ENCODE data around the gene SDK1.
"Not testable (repeated sequence)": the region's sequence is repeated elsewhere in the genome, so short reads cannot be mapped to it uniquely, and the experiment has no call there.

Gene SDK1

DNA sequence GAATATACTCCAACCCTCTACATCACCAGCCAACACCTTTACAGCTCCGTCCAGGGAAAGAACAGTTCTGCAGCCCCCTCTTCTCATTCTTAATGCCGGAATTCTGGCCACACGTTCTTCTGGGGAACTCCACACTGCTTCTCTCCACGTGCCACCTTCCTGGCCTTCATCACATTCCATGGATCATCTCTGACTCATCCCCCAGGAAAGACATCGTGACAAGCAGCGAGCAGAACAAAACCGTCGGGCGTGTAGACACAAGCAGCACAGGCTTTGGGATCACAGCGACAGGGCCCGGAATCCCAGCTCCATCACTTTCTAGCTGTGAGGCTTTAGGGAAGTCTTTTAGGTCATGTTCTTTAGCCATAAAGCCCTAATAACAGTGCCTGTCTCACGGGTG is 790.7 kb downstream of the SDK1 start:
- no peak for DNase-seq

DNA sequence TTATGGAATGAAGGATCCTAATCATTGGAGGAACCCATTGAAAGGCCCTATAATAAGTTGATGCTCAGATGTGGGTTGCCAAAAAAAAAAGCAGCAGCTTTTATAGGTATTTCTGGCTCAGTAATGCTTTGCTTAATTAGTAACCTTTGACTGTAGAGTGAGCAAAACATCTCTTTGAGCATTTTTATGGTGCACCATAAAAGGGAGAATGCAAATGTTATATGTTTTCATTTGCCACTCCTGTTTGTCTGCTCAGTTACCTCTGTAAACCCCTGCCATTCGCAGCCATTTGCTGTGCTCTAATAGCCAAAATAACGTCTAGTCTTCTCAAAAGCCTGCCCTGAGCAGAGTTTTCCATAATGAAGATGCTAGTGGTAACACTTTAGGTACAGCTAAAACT is 792.0 kb downstream of the SDK1 start:
- DNase-seq: no peak

DNA sequence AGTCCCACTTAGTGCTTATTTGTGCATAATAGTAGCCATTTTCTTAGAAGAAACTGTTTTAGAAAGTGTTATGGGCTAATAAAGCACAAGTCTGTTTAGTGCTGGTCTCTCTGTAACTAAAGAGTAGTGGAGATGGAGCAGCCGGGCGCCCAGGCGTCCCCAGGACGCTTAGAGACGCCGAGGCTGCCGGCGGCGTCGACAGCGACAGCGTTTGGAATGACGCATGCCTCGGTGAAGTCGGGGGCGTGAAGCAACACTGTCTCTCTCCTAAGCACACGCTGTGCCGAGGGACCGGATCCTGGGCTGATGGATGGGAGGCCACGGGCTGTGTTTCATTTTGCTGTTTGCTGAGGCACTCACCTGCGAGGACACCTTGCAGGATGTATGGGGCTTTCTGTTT is 792.4 kb downstream of the SDK1 start:
- DNase-seq: no peak

DNA sequence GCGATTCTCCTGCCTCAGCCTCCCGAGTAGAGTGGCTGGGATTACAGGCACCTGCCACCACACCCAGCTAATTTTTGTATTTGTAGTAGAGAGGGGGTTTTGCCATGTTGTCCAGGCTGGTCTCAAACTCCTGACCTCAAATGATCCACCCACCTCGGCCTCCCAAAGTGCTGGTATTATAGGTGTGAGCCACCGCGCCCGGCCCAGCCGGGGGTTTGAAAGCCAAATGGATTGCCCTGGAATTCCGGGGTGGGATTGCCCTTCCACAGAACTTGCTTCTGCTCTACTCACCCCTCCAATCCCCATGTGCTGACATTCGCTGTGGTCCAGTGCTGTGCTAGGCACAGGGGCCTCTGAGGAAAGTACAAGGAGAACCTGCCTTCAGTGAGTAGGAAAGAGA is 793.1 kb downstream of the SDK1 start:
- DNase-seq: not testable (repeated sequence)

DNA sequence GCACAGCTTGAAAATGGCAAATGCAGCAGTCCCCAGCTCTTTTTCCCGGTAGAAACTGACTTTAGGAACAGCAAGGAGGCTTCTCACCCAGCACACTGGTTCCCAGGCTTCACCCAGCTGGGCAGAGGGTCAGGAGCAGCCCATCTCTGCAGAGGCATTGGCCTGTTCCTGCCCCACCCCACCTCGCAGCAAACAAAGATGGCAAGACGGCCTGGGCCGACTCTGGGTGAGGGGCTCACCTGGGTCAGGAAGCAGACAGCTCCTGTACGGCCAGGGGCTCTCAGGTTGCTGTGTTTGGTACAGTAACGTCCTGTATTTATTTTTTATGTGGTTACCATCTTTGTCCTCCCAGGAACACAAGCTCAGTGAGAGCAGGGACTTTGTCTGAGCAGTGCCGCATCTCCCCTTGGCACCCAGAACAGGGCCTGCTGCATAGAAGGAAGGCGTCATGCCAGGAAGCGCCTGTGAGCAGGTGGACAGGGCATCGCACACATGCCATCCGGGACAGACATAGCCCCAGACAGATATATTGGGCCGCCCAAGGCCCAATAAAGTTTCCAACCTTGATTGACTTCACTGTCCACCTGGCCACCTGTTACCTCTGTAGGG is 796.1 kb downstream of the SDK1 start:
- no peak for DNase-seq

DNA sequence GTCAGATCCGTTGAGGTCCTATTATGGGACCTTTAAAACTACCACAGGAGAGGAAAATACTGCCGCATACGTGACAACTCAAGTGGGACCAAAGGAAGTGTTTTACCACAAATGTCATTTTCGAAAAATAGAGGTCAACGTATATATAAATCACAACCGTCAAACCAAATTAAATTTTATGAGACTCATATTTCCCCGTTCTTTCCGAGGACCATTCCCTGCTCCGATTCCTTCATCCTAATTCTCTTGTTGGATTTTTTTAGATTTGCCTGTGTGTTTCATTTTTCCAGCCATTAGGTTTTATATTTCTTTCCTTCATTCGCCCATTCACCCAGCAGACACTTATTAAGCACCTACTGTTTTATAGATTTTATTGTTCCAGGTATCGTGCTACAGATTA is 797.1 kb downstream of the SDK1 start:
- no peak for DNase-seq

DNA sequence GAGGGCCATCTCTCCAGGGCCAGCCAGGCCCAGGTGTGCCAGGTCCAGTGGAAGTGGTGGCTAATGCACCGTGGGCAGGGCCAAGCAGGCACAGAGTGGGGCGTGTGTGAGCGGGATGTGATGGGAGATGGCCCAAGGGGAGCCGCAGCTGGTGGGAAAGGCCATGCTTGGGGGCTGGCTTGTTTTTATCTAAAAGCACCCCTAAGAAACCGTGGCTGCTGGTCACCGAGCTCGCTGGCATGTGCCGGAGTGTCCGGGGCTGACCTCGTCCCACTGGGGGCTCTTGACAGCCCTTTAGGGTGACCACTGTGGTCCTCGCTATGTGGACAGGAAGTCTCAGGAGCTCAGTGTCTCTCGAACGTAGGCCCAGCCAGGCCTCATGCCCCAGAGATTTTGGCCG is 798.6 kb downstream of the SDK1 start:
- DNase-seq: no peak

DNA sequence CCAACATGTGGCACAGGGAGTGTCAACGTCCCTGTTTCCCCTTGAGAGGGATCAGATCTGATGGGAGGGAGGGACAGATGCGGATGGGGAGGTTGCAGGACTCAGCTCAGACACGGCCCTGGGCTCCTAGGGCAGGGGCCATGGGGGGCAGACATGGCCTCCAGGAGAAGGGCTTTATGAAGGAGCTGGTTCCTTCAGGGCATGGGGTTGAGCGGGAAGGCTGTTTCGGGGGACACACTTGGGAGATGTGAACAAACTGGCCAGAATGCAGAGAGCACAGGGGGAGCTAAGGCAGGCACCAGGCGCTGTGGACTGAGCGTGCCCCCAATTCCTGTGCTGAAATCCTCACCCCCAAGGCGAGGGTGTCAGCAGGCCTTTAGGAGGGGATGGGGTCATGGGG is 799.1 kb downstream of the SDK1 start:
- DNase-seq: no peak

DNA sequence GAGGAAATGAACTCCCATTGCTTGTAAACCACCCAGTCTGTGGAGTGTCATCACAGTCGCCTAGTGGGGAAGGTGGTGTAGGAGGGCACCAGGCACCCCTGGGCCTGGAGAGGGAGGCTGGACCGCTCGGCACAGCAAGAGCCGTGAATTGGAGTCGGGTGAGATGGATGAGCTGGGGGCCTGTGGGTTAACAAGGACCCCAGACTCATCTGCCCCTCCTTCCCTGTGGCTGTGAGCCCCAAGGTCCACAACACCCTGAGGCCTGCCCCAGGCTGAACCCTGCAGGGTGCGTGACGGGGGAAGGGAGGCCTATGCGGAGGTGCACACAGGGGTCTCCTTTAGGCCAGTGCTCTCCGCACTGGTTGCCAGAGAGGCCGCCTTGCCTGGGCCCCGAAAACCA is 799.6 kb downstream of the SDK1 start:
- no peak for DNase-seq

DNA sequence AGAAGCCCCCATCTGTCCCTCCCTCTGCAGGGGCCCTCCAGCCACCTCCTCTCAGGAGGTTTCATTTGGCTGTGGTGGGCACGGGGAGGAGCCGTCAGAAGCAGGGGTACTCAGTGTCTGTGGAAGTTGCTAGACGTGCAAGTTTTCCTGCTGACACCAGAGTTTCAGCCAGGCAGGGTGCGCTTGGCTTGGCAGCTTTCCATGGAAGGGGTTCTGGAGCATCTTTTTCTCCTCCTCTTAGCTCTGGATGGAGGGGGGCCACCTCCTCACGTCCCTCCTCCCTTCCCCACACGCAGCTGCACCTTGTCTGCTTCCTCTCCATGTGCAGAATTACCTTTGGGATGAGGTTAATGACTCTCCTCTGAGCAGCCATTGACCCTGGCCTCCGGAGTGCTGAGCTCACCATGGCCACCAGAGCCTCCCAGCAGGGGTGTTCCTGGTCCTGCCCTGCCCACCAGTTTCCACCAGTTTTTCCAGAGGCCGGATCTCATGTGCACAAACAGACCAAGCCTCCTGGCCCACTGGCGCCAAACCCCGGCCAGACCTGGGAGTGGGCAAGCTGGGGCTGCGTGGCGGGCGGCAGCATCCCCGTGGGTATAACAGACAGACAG is 801.3 kb downstream of the SDK1 start:
- peak; percentile 37 for DNase-seq

DNA sequence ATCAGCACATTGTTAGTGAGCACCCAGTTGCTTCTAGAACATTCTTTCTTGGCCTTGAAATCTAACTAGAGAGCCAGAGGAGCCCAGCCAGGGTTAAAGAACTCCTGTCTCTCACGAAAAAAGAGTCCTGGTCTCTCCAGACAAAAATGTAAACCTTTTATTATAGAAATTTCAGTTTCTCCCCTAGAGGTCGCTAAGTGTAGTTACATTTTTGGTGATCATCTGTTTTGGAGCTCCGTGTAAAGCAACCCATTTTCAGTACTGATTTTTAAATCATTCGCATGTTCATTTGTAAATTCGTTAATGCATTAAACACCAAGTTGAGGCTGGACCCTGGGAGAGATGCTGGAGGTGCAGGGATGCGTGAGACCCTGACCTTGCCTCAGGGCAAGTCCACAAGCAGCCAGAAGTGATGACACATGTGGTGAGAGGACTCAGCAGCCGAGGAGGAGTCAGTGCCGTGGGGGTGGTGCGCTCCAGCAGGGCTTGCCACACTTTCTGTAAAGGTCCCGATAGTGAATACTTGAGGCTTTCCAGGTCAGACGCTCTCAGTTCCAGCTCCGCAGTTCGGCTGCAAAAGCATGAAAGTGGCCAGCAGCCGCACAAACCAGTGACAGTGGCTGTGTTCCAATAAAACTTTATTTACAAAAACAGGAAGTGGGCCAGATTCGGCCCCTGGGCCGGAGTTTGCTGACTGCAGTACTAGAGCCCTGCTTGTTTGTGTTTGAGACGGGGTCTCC is 802.5 kb downstream of the SDK1 start:
- no peak for DNase-seq

DNA sequence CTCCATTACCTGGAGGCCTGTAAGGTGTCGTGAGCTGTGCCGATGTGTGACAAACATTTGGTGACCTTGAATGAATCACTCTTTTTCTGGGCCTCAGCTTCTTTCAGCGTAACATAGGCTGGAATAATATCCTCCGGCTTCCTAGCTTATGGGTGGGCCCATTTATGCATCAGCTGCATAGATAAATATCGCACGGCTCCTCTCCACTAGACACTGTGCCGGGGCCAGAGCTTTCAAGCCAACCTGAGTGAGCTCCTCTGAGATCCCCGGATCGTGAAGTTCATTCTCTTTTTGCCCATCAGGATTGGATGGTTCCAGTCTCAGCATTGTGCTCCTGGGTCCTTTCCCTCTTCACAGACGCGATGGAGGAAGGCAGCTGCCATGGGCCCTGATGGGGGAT is 806.8 kb downstream of the SDK1 start:
- DNase-seq: no peak

DNA sequence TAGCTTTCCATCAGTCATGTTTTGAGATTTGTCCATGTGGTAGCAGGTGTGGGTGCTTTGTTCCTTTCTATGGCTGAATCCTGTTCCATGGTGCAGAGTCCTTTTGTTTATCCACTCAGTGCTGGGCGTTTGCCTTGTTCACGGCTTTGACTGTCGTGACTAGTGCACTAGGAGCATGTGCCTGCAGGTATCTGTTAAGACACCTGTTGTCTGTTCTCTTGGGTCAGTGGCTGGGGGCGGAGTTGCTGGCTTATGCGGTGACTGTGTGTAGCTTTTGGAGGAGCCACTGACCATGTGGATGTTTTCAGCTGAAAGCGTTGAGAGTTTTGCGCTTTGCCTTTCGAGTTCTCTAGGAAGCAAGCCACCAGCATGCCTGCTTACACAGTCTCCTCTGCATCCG is 807.9 kb downstream of the SDK1 start:
- peak; percentile 44 for DNase-seq

DNA sequence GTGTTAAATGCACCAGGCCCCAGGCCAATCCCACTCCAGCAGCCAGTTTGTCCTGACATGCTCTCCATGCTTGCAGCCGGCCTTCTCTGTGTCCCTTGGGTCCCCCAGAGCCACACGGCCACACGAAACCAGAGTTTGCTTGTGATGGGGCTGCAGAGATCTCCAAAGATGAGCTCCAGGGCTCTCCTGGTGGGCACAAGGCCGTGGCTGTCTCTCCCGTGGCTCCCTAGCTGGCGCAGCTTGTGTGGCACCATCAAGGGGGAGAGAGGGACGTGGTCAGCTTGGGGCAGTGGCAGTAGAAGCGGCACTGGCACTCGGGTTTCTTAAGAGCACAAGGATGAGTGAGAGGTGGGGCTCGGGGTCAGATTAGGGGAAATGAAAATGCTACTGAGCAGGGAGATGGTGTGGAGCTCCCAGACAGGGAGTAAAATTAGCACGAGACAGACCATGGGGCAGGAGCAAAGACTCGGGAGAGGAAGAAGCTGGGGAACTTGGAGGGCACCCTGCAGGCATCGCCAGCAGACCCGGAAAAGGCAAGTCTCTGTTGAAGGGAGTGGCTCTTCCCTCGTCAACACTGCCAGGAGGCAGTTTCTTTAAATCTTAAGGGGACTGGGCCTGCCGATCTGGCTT is 808.5 kb downstream of the SDK1 start:
- DNase-seq: no peak

DNA sequence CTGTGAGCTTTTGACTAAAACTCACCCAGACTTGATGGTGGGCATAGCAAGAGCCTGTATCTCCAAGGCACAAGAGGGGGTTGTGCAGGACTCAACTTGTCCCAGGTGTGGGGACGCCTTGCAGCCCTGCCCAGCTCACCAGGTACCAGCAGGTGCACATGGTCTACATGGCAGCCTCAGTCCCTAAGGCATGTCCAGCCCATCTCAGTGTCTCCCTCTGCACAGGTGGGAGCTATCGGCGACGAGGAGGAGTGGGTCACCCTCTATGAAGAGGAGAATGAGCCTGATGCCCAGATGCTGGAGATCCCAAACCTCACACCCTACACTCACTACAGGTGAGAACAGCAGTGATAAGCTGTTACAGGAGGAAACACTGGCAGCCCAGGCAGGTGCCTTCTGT is 809.4 kb downstream of the SDK1 start:
- DNase-seq: no peak

DNA sequence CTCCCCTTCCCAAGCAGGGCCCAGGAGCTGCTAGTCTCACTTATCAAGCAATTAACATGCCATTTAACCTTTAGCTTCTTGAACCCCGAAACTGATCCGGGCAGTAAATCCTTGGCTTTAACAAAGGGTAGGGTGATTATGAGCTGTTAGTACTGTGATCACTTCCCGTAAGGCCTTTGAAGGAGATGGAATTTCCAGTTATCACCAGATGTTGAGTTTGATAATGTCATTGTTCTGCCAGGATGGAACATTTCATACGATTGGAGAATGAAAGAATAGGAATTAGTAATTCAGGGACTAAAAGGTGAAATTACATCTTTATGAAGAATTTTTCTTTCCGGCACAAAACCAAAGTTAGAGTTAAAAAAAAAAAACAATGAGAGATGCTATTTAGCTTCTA is 810.1 kb downstream of the SDK1 start:
- no peak for DNase-seq

DNA sequence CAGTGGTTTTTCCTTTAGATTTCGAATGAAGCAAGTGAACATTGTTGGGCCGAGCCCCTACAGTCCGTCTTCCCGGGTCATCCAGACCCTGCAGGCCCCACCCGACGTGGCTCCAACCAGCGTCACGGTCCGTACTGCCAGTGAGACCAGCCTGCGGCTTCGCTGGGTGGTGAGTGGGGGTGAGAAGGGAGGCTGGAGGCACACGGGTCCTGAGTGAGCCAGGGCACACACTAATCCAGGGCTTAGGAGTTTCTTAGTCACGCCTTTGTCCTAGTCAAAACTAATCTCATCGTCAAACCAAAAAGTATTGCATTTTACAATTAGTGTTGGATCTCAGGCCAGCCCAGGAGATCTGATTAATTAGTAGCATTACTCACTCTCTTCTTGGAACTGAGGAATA is 812.2 kb downstream of the SDK1 start:
- no peak for DNase-seq

DNA sequence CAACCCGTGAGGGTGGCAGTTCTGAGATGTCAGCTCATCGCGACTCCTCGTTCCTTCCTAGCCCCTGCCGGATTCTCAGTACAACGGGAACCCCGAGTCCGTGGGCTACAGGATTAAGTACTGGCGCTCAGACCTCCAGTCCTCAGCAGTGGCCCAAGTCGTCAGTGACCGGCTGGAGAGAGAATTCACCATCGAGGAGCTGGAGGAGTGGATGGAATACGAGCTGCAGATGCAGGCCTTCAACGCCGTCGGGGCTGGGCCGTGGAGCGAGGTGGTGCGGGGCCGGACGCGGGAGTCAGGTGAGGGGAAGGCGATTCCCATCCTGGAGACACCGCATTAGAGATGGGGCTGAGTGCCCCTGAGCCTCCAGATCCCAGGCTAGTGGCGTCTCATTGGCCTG is 812.9 kb downstream of the SDK1 start:
- DNase-seq: no peak

DNA sequence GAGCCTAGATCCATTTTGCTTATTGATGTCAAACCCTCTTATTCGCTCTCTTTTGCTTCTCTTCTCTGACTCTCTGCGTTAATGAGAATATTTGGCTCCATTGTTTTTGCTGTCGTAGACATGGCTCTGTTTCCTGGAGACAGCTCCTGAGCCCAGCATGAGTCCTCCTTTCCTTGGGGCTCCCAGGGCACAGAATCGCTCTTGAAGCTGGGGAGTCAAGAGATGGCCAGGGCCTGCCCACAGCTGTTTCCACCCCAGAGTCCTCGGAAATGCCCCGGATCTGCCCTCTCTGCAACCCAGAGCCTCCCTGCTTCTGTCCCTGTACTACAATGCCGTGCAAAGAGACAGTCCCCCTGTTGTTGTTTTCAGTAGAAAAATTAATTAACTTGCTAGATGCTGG is 814.4 kb downstream of the SDK1 start:
- DNase-seq: no peak

DNA sequence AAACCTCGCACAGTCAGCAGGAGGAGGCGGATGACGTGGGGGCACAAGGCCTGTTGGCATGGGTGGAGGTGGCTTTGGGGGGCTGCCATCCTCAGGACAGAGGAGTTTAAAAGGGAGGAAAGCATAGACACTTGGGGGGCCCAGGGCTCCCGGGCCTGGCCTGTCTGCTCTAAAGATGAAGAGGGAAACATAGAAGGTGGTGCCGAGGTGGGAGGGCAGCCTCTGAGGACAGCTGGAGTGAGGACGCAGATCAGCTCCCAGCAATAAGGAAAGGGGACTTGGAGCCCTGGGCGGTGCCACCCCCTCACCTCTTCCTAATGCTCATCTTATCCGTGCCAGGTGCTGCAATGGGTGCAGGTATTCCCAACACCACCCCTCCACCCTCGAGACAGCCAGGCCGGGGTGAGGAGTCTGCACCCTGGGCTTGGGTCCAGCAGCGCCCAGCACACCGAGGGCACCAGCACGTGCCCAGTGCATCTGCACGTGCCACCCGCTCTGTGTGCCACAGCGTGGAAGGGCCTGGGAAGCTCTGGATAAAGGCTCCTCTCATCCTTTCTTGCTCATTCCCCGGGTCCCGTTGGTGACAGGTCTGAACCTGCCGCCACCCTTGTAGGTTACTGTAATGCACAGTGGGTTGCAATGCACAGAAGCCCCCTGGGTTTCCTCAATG is 815.0 kb downstream of the SDK1 start:
- DNase-seq: no peak

DNA sequence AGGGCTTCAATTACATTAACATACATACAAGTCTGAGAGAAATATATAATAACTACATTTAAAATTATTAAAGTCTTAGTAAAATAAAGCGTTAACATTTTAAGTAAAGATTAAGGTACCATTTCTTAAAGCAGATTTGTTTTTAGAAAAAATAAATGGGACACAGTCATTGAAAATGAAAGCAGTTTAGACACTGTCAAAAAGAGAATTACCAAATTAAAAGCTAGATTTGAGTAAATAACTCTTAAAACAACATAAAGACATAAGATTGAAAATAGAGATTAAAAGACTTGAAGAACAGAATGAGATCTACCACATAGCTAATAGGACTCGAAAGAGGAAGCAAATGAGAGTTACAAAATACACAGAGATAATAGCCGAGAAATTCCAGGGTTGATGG is 818.8 kb downstream of the SDK1 start:
- no peak for DNase-seq

DNA sequence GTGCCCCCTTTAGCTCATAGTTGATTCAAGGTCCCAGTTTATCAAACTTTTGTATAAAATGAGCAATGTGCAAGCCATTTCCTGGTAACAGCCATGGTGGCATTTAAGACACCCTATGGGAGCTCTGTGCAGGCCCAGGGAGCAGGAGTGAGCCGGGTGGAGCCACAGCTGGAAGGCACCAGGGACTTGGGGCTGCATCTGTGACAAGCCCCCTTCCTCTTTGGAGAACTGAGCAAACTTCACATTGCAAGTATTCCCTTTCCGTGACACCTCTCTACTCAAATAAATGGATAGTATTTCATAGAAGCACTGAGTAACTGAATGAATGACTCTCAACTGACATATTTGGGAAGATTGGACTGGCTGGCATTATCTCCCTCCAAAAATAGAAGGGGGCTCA is 822.3 kb downstream of the SDK1 start:
- no peak for DNase-seq

DNA sequence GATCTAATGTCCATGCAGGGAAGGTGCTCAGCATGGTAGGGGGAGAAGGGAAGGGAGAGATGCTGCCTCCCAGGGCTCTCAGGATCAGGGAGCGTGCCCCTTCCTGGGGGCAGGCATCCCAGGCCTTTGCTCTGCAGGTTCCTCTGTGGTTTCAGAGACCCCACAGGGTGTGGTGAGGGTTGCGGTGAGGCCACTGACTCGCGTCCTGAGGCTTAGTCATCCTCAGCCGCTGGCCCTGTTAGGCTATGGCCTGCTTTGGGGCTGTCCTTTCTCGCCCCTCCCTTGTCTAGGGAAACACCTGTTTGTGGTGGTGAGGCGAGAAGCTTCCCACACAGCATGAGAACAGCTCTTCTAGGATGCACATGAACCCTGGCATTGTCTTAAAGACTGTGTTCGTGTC is 822.8 kb downstream of the SDK1 start:
- DNase-seq: no peak

Measured in NCI-H345 (cell line).